ENCODE data around the gene NT5DC1.

DNA sequence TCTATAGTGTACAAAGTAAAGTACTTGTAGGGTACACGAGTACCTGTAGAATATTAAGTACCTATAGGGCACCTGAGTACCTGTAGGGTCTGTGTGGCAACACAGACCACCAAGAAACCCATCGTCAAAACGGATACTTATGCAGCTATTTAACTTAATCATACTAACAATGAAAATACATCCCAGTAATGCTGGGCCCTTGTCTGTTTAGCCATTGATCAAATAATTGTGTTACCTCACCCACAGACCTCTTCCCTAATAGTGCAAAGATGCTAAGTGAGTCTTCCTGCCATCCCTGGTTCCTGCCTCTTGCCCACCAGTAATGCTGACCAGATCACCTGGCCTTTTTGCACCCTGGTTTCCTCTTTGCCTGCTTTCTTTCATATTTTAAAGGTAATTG, 32.8 kb downstream of the NT5DC1 start:
- TF ChIP-seq, protein P1, sequence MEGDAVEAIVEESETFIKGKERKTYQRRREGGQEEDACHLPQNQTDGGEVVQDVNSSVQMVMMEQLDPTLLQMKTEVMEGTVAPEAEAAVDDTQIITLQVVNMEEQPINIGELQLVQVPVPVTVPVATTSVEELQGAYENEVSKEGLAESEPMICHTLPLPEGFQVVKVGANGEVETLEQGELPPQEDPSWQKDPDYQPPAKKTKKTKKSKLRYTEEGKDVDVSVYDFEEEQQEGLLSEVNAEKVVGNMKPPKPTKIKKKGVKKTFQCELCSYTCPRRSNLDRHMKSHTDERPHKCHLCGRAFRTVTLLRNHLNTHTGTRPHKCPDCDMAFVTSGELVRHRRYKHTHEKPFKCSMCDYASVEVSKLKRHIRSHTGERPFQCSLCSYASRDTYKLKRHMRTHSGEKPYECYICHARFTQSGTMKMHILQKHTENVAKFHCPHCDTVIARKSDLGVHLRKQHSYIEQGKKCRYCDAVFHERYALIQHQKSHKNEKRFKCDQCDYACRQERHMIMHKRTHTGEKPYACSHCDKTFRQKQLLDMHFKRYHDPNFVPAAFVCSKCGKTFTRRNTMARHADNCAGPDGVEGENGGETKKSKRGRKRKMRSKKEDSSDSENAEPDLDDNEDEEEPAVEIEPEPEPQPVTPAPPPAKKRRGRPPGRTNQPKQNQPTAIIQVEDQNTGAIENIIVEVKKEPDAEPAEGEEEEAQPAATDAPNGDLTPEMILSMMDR (conservative IDR thresholded peaks at IDR 0.05; ENCODE audit: low read length) = no peak
- TF ChIP-seq EZH2phosphoT487 (IDR thresholded peaks at IDR 0.05; ENCODE audit: borderline replicate concordance, low read depth, low read length) = no peak
